HepG2 (cell line): ENCODE results near the gene ARFGAP2. TPM values are rescaled to one million over a fixed set of nuclear protein-coding genes. Genes with fewer than 3 reads are reported as not detected.

Experiments used
- ATAC-seq: fragments of 200-7000 bp; cut with Tn5 transposase; 3 replicates; pipeline ENCODE4 v1.9.1; 2020; ENCODE audit warnings: mild to moderate bottlenecking, moderate library complexity
- BruUV-seq: library from RNA; stranded (reverse); fragments of 400-500 nt; replicated peaks from 2 replicates; lab custom pipeline; 2021; lab: Mats Ljungman, UMichigan
- CTCF ChIA-PET: fragments of 300-600 bp; formaldehyde crosslinking; extraction: SDS; loops from one replicate; lab custom pipeline; 2021; ENCODE audit warnings: low total read pairs, inconsistent platforms, low intra/inter-chr PET ratio; lab: Yijun Ruan, JAX
- POLR2A ChIA-PET: fragments of 350-600 bp; sonication (Branson Sonifier 250); formaldehyde crosslinking; loops from one replicate; lab custom pipeline; 2020; ENCODE audit warnings: antibody characterized with exemption, inconsistent platforms; lab: Yijun Ruan, JAX
- DNase-seq: peaks from one replicate; pipeline ENCODE4 v3.0.0-alpha.2; 2015; ENCODE audit warnings: low spot score
- FAIRE-seq: peaks from 3 replicates; lab custom pipeline; 2011; peaks lifted over from hg19 to GRCh38; lab: Jason Lieb, UNC
- H2AFZ ChIP-seq: one replicate; pipeline ENCODE4 v1.6.1; 2011; ENCODE audit warnings: low read length, inconsistent platforms
- H3K27ac ChIP-seq: fragments of 300-600 bp; 3 replicates; pipeline ENCODE4 v1.8.0; 2011; ENCODE audit warnings: mixed run types, mild to moderate bottlenecking, mixed read lengths, low read length, inconsistent platforms; ENCODE audit not compliant: insufficient read depth; ENCODE audit errors: extremely low read length
- H3K27me3 ChIP-seq, 2 experiments: fragments of 200-600 bp in 1 of 2; 2 replicates in 1 of 2; 3 replicates in 1 of 2; pipeline versions ENCODE4 v1.6.0 to v1.8.0; 2011; ENCODE audit warnings: low read length in 2 of 2, mild to moderate bottlenecking in 2 of 2, moderate library complexity in 2 of 2, inconsistent platforms in 1 of 2; ENCODE audit not compliant: insufficient read depth in 2 of 2, control insufficient read depth in 1 of 2
- H3K36me3 ChIP-seq, 2 experiments: fragments of 200-600 bp in 1 of 2; replicated peaks in 1 of 2; 2 replicates in 1 of 2; 3 replicates in 1 of 2; pipeline versions ENCODE4 v1.5.1 to v1.8.0; 2011; ENCODE audit warnings: low read length in 2 of 2, inconsistent platforms in 1 of 2; ENCODE audit not compliant: insufficient read depth in 2 of 2, control insufficient read depth in 1 of 2
- H3K4me1 ChIP-seq: 2 replicates; pipeline ENCODE4 v1.5.1; 2012; ENCODE audit warnings: low read length, inconsistent platforms; ENCODE audit not compliant: insufficient read depth
- H3K4me2 ChIP-seq: 2 replicates; pipeline ENCODE4 v1.6.0; 2011; ENCODE audit warnings: low read depth, low read length, inconsistent platforms
- H3K4me3 ChIP-seq, 3 experiments: fragments of 200-600 bp in 1 of 3; sonication (generic), shearing (Covaris generic) in 1 of 3; replicated peaks in 1 of 3; 2 replicates each; pipeline ENCODE4 v1.5.1; 2011 to 2016; ENCODE audit warnings: low read length in 3 of 3, inconsistent platforms in 2 of 3, low read depth in 2 of 3, mild to moderate bottlenecking in 2 of 3, control low read depth in 1 of 3, mixed read lengths in 1 of 3; ENCODE audit not compliant: insufficient read depth in 1 of 3
- H3K79me2 ChIP-seq: one replicate; pipeline ENCODE4 v1.6.1; 2011; ENCODE audit warnings: low read length, inconsistent platforms; ENCODE audit not compliant: insufficient read depth
- H3K9ac ChIP-seq: 2 replicates; pipeline ENCODE4 v1.6.0; 2011; ENCODE audit warnings: mild to moderate bottlenecking, low read depth, low read length, inconsistent platforms; ENCODE audit not compliant: insufficient read depth
- H3K9me3 ChIP-seq: 2 replicates; pipeline ENCODE4 v1.5.1; 2012; ENCODE audit warnings: mild to moderate bottlenecking, low read length
- H4K20me1 ChIP-seq: 2 replicates; pipeline ENCODE4 v1.6.0; 2011; ENCODE audit warnings: inconsistent platforms, mild to moderate bottlenecking, low read length, moderate library complexity; ENCODE audit not compliant: insufficient read depth
- AGO2 ChIP-seq: fragments of 200-400 bp; formaldehyde crosslinking; optimal IDR thresholded peaks from 2 replicates; pipeline ENCODE3; 2017; ENCODE audit warnings: mild to moderate bottlenecking, low read depth, low read length, moderate library complexity
- FOXO1 ChIP-seq: sonication (generic); formaldehyde crosslinking; IDR thresholded peaks from 2 replicates; pipeline ENCODE4 v1.4.0; 2020; ENCODE audit warnings: missing genetic modification reagents
- NRL ChIP-seq: sonication (generic); formaldehyde crosslinking; IDR thresholded peaks from 2 replicates; pipeline ENCODE4 v1.5.0; 2020; ENCODE audit warnings: missing genetic modification reagents, mild to moderate bottlenecking, moderate library complexity, borderline replicate concordance
- TP53 ChIP-seq: sonication (generic); formaldehyde crosslinking; conservative IDR thresholded peaks from 2 replicates; pipeline ENCODE4 v1.4.0; 2020; ENCODE audit warnings: missing genetic modification reagents
- ZKSCAN1 ChIP-seq: fragments of 150-350 bp; IDR thresholded peaks from 2 replicates; pipeline ENCODE4 v1.6.1; 2014; ENCODE audit warnings: low read length
- ZNF570 ChIP-seq: sonication (generic); formaldehyde crosslinking; IDR thresholded peaks from 2 replicates; pipeline ENCODE4 v1.4.0; 2020; ENCODE audit warnings: mild to moderate bottlenecking, missing genetic modification reagents, borderline replicate concordance
- ZSCAN20 ChIP-seq: sonication (generic); formaldehyde crosslinking; IDR thresholded peaks from 2 replicates; pipeline ENCODE4 v1.4.0; 2020; ENCODE audit warnings: missing genetic modification reagents, mild to moderate bottlenecking, borderline replicate concordance
- WGBS: methylation state at CpG from one replicate; pipeline ENCODE4 v1.1.6; 2017; ENCODE audit warnings: low lambda C conversion rate; 5-methylcytosine and 5-hydroxymethylcytosine counted together
- in situ Hi-C: cut with HindIII; loops from 2 replicates; pipeline ENCODE4 v1.10.0; 2017; ENCODE audit warnings: low pct_unique_long_range_greater_than_20kb; ENCODE audit not compliant: extremely low pct_ligation_motif_present
- intact Hi-C: fragments of 100-400 bp; cut with micrococcal nuclease; formaldehyde crosslinking; loops from one replicate; pipeline ENCODE4 v1.10.0; 2022; ENCODE audit not compliant: unreplicated experiment
- polyA plus RNA-seq, 8 experiments: library from polyadenylated mRNA; depleted of rRNA in 3 of 8; stranded (reverse) in 7 of 8; unstranded in 1 of 8; fragments of >200 nt; fragmentation: Illumina TruSeq in 4 of 8; extraction: Trizol in 4 of 8; gene quantifications; 2 replicates each; pipeline versions ENCODE4 v1.2.1 to v1.2.3, GENCODE V29; 2011 to 2016; ENCODE audit warnings: low read depth in 4 of 8, missing spikeins in 1 of 8, mixed read lengths in 1 of 8; ENCODE audit not compliant: insufficient read depth in 1 of 8
- total RNA-seq, 5 experiments: library from RNA; depleted of rRNA; stranded (reverse); fragments of >200 nt; fragmentation: Illumina TruSeq; extraction: Trizol; gene quantifications; 2 replicates each; pipeline ENCODE4 v1.2.3, GENCODE V29; 2016; ENCODE audit warnings: low read depth in 1 of 5
- TF ChIP-seq, protein P1 (sequence below): sonication (generic); formaldehyde crosslinking; IDR thresholded peaks from 2 replicates; pipeline ENCODE4 v1.5.0; 2020; ENCODE audit warnings: missing genetic modification reagents, mild to moderate bottlenecking, borderline replicate concordance
- TF ChIP-seq, protein P2 (sequence below): sonication (generic); formaldehyde crosslinking; IDR thresholded peaks from 2 replicates; pipeline ENCODE4 v1.9.0; 2021; ENCODE audit warnings: missing genetic modification reagents, borderline replicate concordance

ARFGAP2 gene
- total and polyA plus RNA-seq, 2 of the 13 experiments (the other 11 are each of a cell fraction or from before 2014, with no cell fraction given) = 32.3 to 75.3 TPM

DNA sequence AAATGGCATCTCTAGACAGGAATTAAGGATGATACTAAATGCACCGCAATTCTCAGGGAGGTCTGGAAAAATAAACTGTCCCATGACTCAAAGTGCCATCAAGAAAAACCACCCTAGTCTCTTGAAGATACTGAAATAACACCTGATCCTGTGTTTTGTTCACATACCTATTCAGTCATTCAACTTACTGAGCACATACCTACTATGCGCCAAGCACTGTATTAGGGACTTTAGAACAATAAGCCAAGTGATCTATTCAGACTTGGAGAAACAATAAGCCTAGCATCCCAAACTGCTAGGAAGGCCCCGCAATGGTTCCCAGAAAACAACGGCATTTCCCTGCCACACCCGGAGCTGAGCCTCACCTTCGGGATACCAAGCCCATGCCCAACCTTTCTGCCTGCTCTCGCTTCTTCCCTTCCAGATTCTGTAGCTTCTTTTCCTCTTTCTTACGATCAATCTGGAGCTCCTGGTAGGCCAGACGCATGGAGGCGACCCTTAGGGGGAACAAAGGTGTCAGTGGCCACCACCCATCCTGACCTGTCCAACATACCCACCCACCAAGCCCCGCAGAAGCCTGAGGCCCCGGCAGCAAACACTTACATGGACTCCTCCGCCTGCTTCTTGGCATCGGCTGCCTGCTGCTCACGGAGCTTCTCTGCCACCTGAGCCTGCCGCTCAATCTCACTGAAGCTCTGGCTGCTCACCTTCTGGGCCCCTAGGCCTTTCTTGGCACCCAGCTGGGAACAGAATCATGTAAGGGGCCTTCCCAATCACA is 5.4 kb downstream of the ARFGAP2 start:
- H2AFZ ChIP-seq = no peak overlapping the region
- TF ChIP-seq TP53 (CRISPR knock-in tag) = no peak
- TF ChIP-seq AGO2 = peak; percentile 55
- TF ChIP-seq, protein P1, sequence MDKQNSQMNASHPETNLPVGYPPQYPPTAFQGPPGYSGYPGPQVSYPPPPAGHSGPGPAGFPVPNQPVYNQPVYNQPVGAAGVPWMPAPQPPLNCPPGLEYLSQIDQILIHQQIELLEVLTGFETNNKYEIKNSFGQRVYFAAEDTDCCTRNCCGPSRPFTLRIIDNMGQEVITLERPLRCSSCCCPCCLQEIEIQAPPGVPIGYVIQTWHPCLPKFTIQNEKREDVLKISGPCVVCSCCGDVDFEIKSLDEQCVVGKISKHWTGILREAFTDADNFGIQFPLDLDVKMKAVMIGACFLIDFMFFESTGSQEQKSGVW (CRISPR knock-in tag) = no peak
- no peak for TF ChIP-seq FOXO1 (CRISPR knock-in tag)
- no peak for TF ChIP-seq ZSCAN20 (CRISPR knock-in tag)
- TF ChIP-seq, protein P2, sequence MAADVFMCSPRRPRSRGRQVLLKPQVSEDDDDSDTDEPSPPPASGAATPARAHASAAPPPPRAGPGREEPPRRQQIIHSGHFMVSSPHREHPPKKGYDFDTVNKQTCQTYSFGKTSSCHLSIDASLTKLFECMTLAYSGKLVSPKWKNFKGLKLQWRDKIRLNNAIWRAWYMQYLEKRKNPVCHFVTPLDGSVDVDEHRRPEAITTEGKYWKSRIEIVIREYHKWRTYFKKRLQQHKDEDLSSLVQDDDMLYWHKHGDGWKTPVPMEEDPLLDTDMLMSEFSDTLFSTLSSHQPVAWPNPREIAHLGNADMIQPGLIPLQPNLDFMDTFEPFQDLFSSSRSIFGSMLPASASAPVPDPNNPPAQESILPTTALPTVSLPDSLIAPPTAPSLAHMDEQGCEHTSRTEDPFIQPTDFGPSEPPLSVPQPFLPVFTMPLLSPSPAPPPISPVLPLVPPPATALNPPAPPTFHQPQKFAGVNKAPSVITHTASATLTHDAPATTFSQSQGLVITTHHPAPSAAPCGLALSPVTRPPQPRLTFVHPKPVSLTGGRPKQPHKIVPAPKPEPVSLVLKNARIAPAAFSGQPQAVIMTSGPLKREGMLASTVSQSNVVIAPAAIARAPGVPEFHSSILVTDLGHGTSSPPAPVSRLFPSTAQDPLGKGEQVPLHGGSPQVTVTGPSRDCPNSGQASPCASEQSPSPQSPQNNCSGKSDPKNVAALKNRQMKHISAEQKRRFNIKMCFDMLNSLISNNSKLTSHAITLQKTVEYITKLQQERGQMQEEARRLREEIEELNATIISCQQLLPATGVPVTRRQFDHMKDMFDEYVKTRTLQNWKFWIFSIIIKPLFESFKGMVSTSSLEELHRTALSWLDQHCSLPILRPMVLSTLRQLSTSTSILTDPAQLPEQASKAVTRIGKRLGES = no peak
- no peak for TF ChIP-seq ZNF570 (CRISPR knock-in tag)
- peak; percentile 81; the same call in 1 of the 2 replicates for TF ChIP-seq ZKSCAN1
- no peak for TF ChIP-seq NRL
- no peaks in the 10 kb centered on the region for H3K9me3 ChIP-seq
- no peak overlapping the region for H3K27ac ChIP-seq
- intact Hi-C loops (no loop called here), in situ Hi-C loops (no loop called here)
- DNase-seq (no peak), ATAC-seq (no peak), FAIRE-seq (no peak)
- H4K20me1 ChIP-seq = 0 out of 2 replicates have a peak, but pooled peaks cover 10% of the 10 kb centered on the region
- BruUV-seq = no TSS peak
- peaks cover 58% of the 10 kb centered on the region for H3K79me2 ChIP-seq
- WGBS = 95% methylated on average over 14 of the region's 16 CpGs
- POLR2A ChIA-PET = interaction anchor here (0.5 to 2.0 kb wide), 3 partner anchors 14 to 101 kb away, joined by 3 to 5 read pairs (median 4); no protein-coding TSS in a partner anchor
- no peak overlapping the region for H3K9ac ChIP-seq
- H3K27me3 ChIP-seq = no peaks in the 10 kb centered on the region; a peak in 1 of 5 replicates
- CTCF ChIA-PET = no interaction called here
- peaks cover 40 to 81% of the 10 kb centered on the region in 2 experiments for H3K36me3 ChIP-seq
- H3K4me2 ChIP-seq = no peak overlapping the region
- H3K4me1 ChIP-seq = peaks cover 31% of the 10 kb centered on the region
- H3K4me3 ChIP-seq = no peak overlapping the region
